T-cell (primary cell): ENCODE measurements around the gene EMC9. TPM values are rescaled to one million over a fixed set of nuclear protein-coding genes. Genes with fewer than 3 reads are reported as not detected.
A peak's percentile ranks its signal among the peaks of the same experiment; 100 is the strongest.

ENCODE experiments used
- ATAC-seq, 4 experiments: fragments of 200-7000 bp in 3 of 4; fragments of 150-1000 bp in 1 of 4; cut with Tn5 transposase; replicated peaks in 1 of 4; 1 replicate in 3 of 4; 2 replicates in 1 of 4; pipeline ENCODE4 v1.10.0; 2021; ENCODE audit warnings: moderate library complexity in 3 of 4, mild to moderate bottlenecking in 2 of 4, moderate number of reproducible peaks in 1 of 4
- CTCF ChIA-PET, 2 donors: fragments of 300-600 bp; sonication (Branson Sonifier 250); formaldehyde crosslinking; loops; one replicate each; lab custom pipeline; 2022; ENCODE audit warnings: antibody characterized with exemption in 2 of 2; lab: Charles Lee
- POLR2A ChIA-PET, 2 donors: fragments of 300-600 bp; sonication (Branson Sonifier 250); formaldehyde crosslinking; loops; one replicate each; lab custom pipeline; 2022; ENCODE audit warnings: antibody characterized with exemption in 2 of 2; lab: Charles Lee
- DNase-seq, 35 experiments: peaks; one replicate each; pipeline versions ENCODE4 v3.0.0 to v3.0.0-alpha.2; 2013 to 2023
- H3K27ac ChIP-seq: one replicate; pipeline ENCODE4 v1.5.1; 2013; ENCODE audit warnings: low read length
- H3K27me3 ChIP-seq, 2 experiments: replicated peaks in 1 of 2; 1 replicate in 1 of 2; 2 replicates in 1 of 2; pipeline versions ENCODE4 v1.6.1 to v1.7.0; 2013; ENCODE audit warnings: low read length in 1 of 2, mixed read lengths in 1 of 2; ENCODE audit not compliant: control insufficient read depth in 2 of 2, insufficient read depth in 2 of 2; ENCODE audit errors: extremely low read depth in 1 of 2
- H3K36me3 ChIP-seq, 2 donors: 1 replicate in 1 of 2; 2 replicates in 1 of 2; pipeline versions ENCODE4 v1.6.1 to v1.7.0; 2013; ENCODE audit warnings: low read length in 1 of 2; ENCODE audit not compliant: control insufficient read depth in 2 of 2, insufficient read depth in 1 of 2; ENCODE audit errors: extremely low read depth in 1 of 2
- H3K4me1 ChIP-seq, 2 experiments: 1 replicate in 1 of 2; 2 replicates in 1 of 2; pipeline versions ENCODE4 v1.6.1 to v1.7.0; 2013; ENCODE audit warnings: low read length in 2 of 2, mixed read lengths in 1 of 2; ENCODE audit not compliant: insufficient read depth in 2 of 2, control insufficient read depth in 1 of 2; ENCODE audit errors: extremely low read depth in 1 of 2
- H3K4me3 ChIP-seq, 2 donors: 1 replicate in 1 of 2; 2 replicates in 1 of 2; pipeline versions ENCODE4 v1.5.1 to v1.7.0; 2013; ENCODE audit warnings: mild to moderate bottlenecking in 2 of 2, low read length in 1 of 2, moderate library complexity in 1 of 2; ENCODE audit not compliant: control insufficient read depth in 1 of 2; ENCODE audit errors: extremely low read depth in 1 of 2
- H3K9me3 ChIP-seq: 2 replicates; pipeline ENCODE4 v1.7.0; 2013
- H3K27ac Mint-ChIP-seq, 2 donors: one replicate each; pipeline ENCODE4 v1.8.0; 2020 to 2021; ENCODE audit warnings: mild to moderate bottlenecking in 2 of 2, mixed read lengths in 2 of 2
- H3K27me3 Mint-ChIP-seq, 2 donors: one replicate each; pipeline ENCODE4 v1.8.0; 2021 to 2022; ENCODE audit warnings: mixed read lengths in 2 of 2
- H3K36me3 Mint-ChIP-seq: one replicate; pipeline ENCODE4 v1.8.0; 2021; ENCODE audit warnings: mixed read lengths
- H3K4me1 Mint-ChIP-seq, 3 donors: one replicate each; pipeline ENCODE4 v1.8.0; 2020 to 2022; ENCODE audit warnings: mixed read lengths in 3 of 3, mild to moderate bottlenecking in 1 of 3
- H3K4me3 Mint-ChIP-seq, 3 donors: one replicate each; pipeline ENCODE4 v1.8.0; 2020 to 2022; ENCODE audit warnings: mild to moderate bottlenecking in 3 of 3, mixed read lengths in 3 of 3, moderate library complexity in 3 of 3
- H3K9me3 Mint-ChIP-seq, 3 donors: one replicate each; pipeline ENCODE4 v1.8.0; 2020 to 2022; ENCODE audit warnings: mixed read lengths in 3 of 3
- WGBS: methylation state at CpG from one replicate; pipeline ENCODE4 v1.1.5; 2013; ENCODE audit warnings: missing lambda C conversion rate; ENCODE audit not compliant: insufficient coverage; 5-methylcytosine and 5-hydroxymethylcytosine counted together
- total RNA-seq, 35 experiments: library from RNA in 6 of 35; stranded (reverse) in 6 of 35; fragments of 120-200 nt in 1 of 35; gene quantifications; one replicate each; pipeline versions ENCODE4 v1.2.1 to v1.2.4 and lab custom pipeline; 2013 to 2026

EMC9 gene
- total RNA-seq, 5 donors from 2014 or later (not counting 1 experiment from before 2014, with no cell fraction given), result 9.3 to 29.8 (median 20.8) TPM

GRCh38 chr14:24138396-24139271, 2.8 kb downstream of the EMC9 start:
- Histone ChIP-seq H3K4me3 (no peak overlapping the region), H3K27ac (no peak overlapping the region), H3K27me3 (no peaks in the 10 kb centered on the region), H3K36me3 (peaks cover 16 to 35% of the 10 kb centered on the region in 2 donors), H3K9me3 (no peaks in the 10 kb centered on the region), H3K4me1 (peaks cover 17 to 57% of the 10 kb centered on the region in 2 experiments)
- 94% methylated on average over 13 of the region's 13 CpGs for WGBS
- Mint-ChIP-seq H3K36me3 (peaks cover 24% of the 10 kb centered on the region), H3K4me3 (peak overlapping the region; percentile 62 to 97 (median 70)), H3K27ac (peak overlapping the region; percentile 79 to 94), H3K9me3 (no peaks in the 10 kb centered on the region), H3K27me3 (no peaks in the 10 kb centered on the region), H3K4me1 (peaks cover 64 to 70% (median 68%) of the 10 kb centered on the region in 3 donors)
- ChIA-PET CTCF (interaction anchor here in 1 of 2 donors (1.0 to 3.1 kb wide), 2 partner anchors 9 to 24 kb away, joined by 3 to 15 read pairs; partner anchors contain the start of genes DCAF11, NRL, PSME2 and RNF31), POLR2A (interaction anchor here in 1 of 2 donors (0.6 kb wide), 1 partner anchor 8 kb away, joined by 3 read pairs; the partner anchor contains the start of gene RNF31)
- ATAC-seq, result no peak
- DNase-seq, result no peak

DNA sequence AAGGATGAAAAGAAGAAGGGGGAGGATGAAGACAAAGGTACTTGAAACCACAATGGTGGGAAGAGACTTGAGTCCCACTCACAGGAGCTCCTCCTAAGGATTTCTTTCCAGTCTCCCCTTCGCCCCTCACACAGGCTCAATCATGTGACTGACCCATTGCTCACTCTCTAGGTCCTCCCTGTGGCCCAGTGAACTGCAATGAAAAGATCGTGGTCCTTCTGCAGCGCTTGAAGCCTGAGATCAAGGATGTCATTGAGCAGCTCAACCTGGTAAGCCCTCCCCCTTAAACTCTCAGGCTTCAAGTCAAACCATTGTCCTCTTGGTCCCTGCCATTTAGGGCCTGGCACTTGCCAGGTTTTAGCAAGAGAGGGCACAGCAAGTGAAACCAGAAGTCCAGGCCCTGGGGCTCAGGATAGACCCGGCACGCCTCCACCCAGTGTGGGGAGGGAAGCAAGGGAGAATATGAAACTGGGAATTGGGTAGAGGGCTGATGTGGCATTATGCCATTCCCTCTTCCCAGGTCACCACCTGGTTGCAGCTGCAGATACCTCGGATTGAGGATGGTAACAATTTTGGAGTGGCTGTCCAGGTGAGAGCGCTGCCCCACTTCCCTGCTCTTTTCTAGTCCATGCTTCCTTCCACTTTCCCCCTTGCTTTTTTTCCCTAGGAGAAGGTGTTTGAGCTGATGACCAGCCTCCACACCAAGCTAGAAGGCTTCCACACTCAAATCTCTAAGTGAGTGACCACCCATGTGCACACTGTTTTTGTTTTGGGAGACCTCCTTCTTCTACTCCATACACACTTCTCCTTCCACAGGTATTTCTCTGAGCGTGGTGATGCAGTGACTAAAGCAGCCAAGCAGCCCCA, 3.6 kb downstream of the EMC9 start:
- no peaks in the 10 kb centered on the region for H3K27me3 Mint-ChIP-seq
- no peak overlapping the region for H3K27ac ChIP-seq
- CTCF ChIA-PET, result interaction anchor here (0.7 to 3.1 kb wide), 5 partner anchors 9 to 23 kb away, joined by 3 to 15 read pairs (median 6); partner anchors contain the start of genes PSME2 (in 2 of the 2), RNF31 (in 2 of the 2), DCAF11 (in 1 of the 2) and IRF9 (in 1 of the 2)
- DNase-seq (no peak), ATAC-seq (no peak)
- WGBS, result 85% methylated on average over 3 of the region's 8 CpGs
- no peaks in the 10 kb centered on the region for H3K9me3 ChIP-seq
- peaks cover 17% of the 10 kb centered on the region for H3K36me3 Mint-ChIP-seq
- H3K27me3 ChIP-seq, result no peaks in the 10 kb centered on the region
- H3K4me1 ChIP-seq, result peaks cover 21 to 62% of the 10 kb centered on the region in 2 experiments
- peaks cover 13 to 26% of the 10 kb centered on the region in 2 donors for H3K36me3 ChIP-seq
- no peaks in the 10 kb centered on the region for H3K9me3 Mint-ChIP-seq
- POLR2A ChIA-PET, result interaction anchor here (0.6 to 1.6 kb wide), 3 partner anchors 9 to 76 kb away, joined by 3 to 4 read pairs (median 4); partner anchors contain the start of gene RNF31 (in 1 of the 2)
- peaks cover 60 to 67% (median 65%) of the 10 kb centered on the region in 3 donors for H3K4me1 Mint-ChIP-seq
- H3K4me3 Mint-ChIP-seq, result peak overlapping the region; percentile 83 to 97 (median 88)
- H3K27ac Mint-ChIP-seq, result peak overlapping the region; percentile 90 to 94
- H3K4me3 ChIP-seq, result no peak overlapping the region

DNA sequence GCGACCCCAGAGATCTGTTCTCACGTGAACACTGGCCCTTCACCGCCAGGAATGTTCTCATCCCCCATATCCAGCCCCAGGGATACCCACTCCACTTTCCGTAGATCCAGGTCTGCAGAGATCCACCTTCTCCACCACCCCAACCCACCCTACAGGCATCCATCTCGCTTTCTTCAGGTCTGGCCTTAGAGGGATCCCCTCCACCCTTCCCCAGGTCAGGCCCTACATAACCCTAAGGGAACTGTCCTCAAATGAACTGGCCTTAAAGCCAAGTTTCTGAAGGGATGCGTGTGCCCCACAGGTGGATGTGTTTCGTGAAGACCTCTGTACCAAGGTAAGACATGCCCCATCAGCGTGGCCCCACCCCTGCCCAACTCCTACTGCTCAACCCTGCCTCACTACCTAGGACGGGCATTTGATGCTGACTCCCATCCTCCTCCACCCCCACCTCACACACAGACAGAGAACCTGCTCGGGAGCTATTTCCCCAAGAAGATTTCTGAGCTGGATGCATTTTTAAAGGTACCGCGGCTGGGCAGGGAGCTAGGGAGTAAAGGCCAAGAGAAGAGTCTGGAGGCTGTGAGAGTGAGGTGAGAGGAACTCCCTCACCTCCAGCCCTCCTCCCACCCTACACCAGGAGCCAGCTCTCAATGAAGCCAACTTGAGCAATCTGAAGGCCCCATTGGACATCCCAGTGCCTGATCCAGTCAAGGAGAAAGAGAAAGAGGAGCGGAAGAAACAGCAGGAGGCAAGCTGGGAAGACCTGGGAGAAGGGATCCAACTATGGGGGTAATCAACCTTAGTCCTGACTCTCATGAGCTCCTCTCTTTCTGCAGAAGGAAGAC, 4.5 kb downstream of the EMC9 start:
- peak overlapping the region; percentile 83 to 97 (median 88) for H3K4me3 Mint-ChIP-seq
- H3K4me1 ChIP-seq, result peaks cover 21 to 65% of the 10 kb centered on the region in 2 experiments

DNA sequence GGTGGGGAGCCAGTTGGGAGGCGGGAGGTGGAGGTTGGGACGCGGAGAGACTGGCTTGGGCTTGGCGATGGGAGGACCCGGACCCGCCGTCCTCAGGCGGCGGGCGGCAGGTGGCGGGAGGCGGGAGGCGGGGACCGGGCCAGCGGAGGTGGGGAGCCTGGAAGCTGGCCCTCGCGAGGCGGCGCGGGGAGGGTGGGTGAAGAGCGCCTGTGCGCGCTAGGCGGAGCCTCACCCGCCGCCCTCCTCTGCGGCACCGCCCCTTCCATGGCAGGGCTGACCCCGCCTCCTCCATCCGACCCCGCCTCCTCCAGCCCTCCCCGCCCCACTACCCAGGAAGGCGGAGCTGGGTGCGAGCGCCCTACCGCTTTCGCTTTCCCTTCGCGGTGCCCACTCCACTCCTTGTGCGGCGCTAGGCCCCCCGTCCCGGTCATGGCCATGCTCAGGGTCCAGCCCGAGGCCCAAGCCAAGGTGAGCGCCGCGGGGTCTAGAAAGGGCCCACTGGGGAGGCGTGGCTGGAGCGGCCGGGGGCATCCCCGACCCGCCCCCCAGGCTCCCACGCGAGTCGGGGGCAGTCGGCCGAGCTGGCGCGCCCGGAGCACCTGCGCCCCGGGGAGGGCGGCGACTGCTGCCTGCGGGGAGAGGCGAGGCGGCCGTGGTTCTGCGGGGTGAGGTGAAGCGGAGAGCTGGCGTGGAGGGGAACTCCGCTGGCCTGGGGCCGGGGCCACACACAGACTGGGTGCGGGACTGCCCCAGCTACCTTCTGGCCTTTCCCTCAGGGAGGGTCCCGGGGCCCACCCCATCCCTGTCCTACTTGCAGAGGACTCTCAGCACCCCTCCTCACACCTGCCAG, 5.3 kb downstream of the EMC9 start, which contains the start of gene PSME1:
TSS of gene PSME1 (plus strand) at position 361 of the 850 bp plus-strand sequence. CDS start at position 430, 69 bp downstream.
- Mint-ChIP-seq H3K27ac (peak within 1 kb of the TSS; percentile 91 to 95), H3K4me3 (peak within 1 kb of the TSS; percentile 89 to 97 (median 91)), H3K36me3 (peaks cover 17% of the 10 kb centered on the region), H3K4me1 (peaks cover 64 to 68% (median 67%) of the 10 kb centered on the region in 3 donors), H3K27me3 (no peaks in the 10 kb centered on the region), H3K9me3 (no peaks in the 10 kb centered on the region)
- Histone ChIP-seq H3K36me3 (peaks cover 13 to 24% of the 10 kb centered on the region in 2 donors), H3K4me1 (peaks cover 22 to 67% of the 10 kb centered on the region in 2 experiments), H3K27ac (peak within 1 kb of the TSS; percentile 79), H3K9me3 (no peaks in the 10 kb centered on the region), H3K4me3 (peak within 1 kb of the TSS; percentile 78 to 84), H3K27me3 (no peaks in the 10 kb centered on the region)
- under 1% methylated on average over 73 of the region's 75 CpGs for WGBS
- POLR2A ChIA-PET, result interaction anchor here (0.6 to 1.9 kb wide), 12 partner anchors 9 to 307 kb away, joined by 3 to 9 read pairs (median 4); partner anchors contain the start of genes DCAF11 (in 1 of the 2), IRF9 (in 1 of the 2), NRL (in 1 of the 2) and RNF31 (in 1 of the 2)
- peak; percentile 94 to 98 (median 95) for ATAC-seq
- CTCF ChIA-PET, result interaction anchor here in 1 of 2 donors (0.6 to 3.1 kb wide), 7 partner anchors 11 to 118 kb away, joined by 3 to 18 read pairs (median 6); partner anchors contain the start of genes DCAF11, IRF9, NRL and PSME2
- DNase-seq, result peak; percentile 80 to 97 (median 92)

More for the DNA sequence above, 4.5 kb downstream of the EMC9 start:
- H3K4me3 ChIP-seq, result peak overlapping the region; percentile 78 to 84
- H3K9me3 ChIP-seq, result no peaks in the 10 kb centered on the region
- H3K27ac Mint-ChIP-seq, result peak overlapping the region; percentile 90 to 94
- CTCF ChIA-PET, result interaction anchor here (0.7 to 3.1 kb wide), 5 partner anchors 10 to 24 kb away, joined by 3 to 18 read pairs (median 14); partner anchors contain the start of genes PSME2 (in 2 of the 2), RNF31 (in 2 of the 2), DCAF11 (in 1 of the 2) and IRF9 (in 1 of the 2)
- no peaks in the 10 kb centered on the region for H3K27me3 ChIP-seq
- DNase-seq, result peak in 1 of 35 experiments; percentile 15
- peak overlapping the region; percentile 79 for H3K27ac ChIP-seq
- 6% methylated on average over 6 of the region's 13 CpGs for WGBS
- H3K27me3 Mint-ChIP-seq, result no peaks in the 10 kb centered on the region
- H3K36me3 ChIP-seq, result peaks cover 13 to 24% of the 10 kb centered on the region in 2 donors
- H3K4me1 Mint-ChIP-seq, result peaks cover 64 to 68% (median 67%) of the 10 kb centered on the region in 3 donors
- peaks cover 17% of the 10 kb centered on the region for H3K36me3 Mint-ChIP-seq
- POLR2A ChIA-PET, result interaction anchor here (0.9 to 1.9 kb wide), 5 partner anchors 10 to 77 kb away, joined by 3 to 7 read pairs (median 4); partner anchors contain the start of genes DCAF11 (in 1 of the 2), NRL (in 1 of the 2), RNF31 (in 1 of the 2) and TM9SF1 (in 1 of the 2)
- no peak for ATAC-seq
- H3K9me3 Mint-ChIP-seq, result no peaks in the 10 kb centered on the region
